ACC112 (cell line): ENCODE data around the gene MACO1.
A peak's percentile ranks its signal among the peaks of the same experiment; 100 is the strongest.

Experiments used
- H2AFZ ChIP-seq: fragments of 200-600 bp; sonication (generic); one replicate; pipeline ENCODE4 v1.6.0; 2017; ENCODE audit warnings: antibody characterized with exemption, low read length; ENCODE audit not compliant: unreplicated experiment
- H3K27ac ChIP-seq: fragments of 200-600 bp; sonication (generic); 2 replicates; pipeline ENCODE4 v1.5.1; 2014; ENCODE audit warnings: low read depth, mild to moderate bottlenecking, antibody characterized with exemption, low read length, moderate library complexity
- H3K27me3 ChIP-seq: fragments of 200-600 bp; sonication (generic); 2 replicates; pipeline ENCODE4 v1.6.1; 2014; ENCODE audit warnings: mild to moderate bottlenecking, antibody characterized with exemption, low read length, moderate library complexity, mixed read lengths; ENCODE audit not compliant: insufficient read depth
- H3K36me3 ChIP-seq: fragments of 200-600 bp; sonication (generic); 2 replicates; pipeline ENCODE4 v1.6.1; 2016; ENCODE audit warnings: mild to moderate bottlenecking, antibody characterized with exemption, low read length, moderate library complexity, mixed read lengths; ENCODE audit not compliant: insufficient read depth
- H3K4me1 ChIP-seq: fragments of 200-600 bp; sonication (generic); one replicate; pipeline ENCODE4 v1.6.1; 2016; ENCODE audit warnings: low read length, mixed read lengths; ENCODE audit not compliant: insufficient read depth, unreplicated experiment, control insufficient read depth
- H3K4me3 ChIP-seq: fragments of 200-600 bp; sonication (generic); 2 replicates; pipeline ENCODE4 v1.5.1; 2014; ENCODE audit warnings: mild to moderate bottlenecking, low read depth, low read length
- H3K79me2 ChIP-seq: fragments of 200-600 bp; sonication (generic); one replicate; pipeline ENCODE4 v1.6.0; 2016; ENCODE audit warnings: low read length; ENCODE audit not compliant: control insufficient read depth, unreplicated experiment, insufficient read depth

Gene MACO1

DNA sequence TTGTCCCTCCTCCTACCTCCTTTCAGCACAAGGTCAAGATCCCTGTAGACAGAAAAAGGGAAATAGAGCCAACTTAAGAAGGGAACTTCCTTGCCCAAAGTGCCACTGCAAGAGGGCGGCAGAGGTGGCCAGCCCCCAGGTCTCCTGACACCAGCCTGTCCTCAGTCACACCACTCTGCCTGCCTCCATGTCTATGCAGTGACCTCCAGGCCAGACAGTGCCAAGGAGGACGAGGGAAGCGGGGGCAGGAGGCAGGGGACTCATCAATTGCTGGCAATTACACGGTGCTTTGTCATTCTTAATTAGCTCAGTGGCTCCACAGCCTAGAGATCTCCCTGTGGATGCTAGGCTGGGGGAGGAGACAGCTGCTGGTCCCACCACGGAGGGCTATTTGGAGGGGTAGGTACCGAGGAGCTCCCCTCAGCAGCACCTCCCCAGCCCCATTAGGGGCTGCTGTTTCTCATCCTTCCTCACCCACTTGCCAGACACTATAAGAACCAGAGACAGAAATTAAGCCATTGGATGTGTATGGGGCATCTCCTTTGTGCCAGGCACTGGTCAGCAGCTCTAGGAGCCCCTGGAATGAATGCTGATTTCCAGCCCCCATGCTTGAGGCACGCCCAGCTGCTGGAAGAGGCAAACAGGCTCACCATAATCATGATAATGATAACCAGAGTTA is 106.6 kb downstream of the MACO1 start:
- no peaks in the 10 kb centered on the region for H3K27me3 ChIP-seq
- no peaks in the 10 kb centered on the region for H3K79me2 ChIP-seq
- H3K4me1 ChIP-seq, result no peaks in the 10 kb centered on the region
- no peak overlapping the region for H3K27ac ChIP-seq
- no peaks in the 10 kb centered on the region for H3K36me3 ChIP-seq
- no peak overlapping the region for H2AFZ ChIP-seq
- no peak overlapping the region for H3K4me3 ChIP-seq

DNA sequence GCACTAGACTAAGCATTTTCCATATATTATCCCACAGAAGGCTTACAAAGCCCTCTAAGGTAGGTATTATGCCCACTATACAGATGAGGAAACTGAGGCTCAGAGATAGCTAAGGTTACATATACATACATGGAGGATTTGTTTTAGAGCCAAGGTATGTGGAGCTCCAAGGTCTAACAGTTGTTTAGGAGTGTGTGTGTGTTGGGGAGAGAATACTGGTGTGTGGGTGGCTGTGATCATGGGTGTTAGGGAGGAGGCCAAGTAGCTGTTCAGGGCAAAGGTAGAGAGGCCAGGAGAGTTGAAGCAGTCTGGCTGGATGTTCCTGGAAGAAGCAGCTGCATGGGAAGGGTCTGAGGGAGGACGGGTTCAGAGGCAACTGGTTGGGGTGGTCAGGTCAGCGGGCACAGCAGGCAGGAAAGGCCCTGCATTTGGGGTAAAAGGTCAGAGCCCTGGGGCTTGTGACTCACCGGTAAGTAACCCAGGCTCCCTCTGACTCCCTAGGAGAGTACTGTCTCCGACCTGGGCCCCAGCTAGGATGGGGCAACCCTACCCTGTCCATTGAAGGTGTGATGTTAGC is 107.6 kb downstream of the MACO1 start:
- H3K36me3 ChIP-seq, result no peaks in the 10 kb centered on the region
- H3K27me3 ChIP-seq, result no peaks in the 10 kb centered on the region
- H3K27ac ChIP-seq, result no peak overlapping the region
- H3K4me1 ChIP-seq, result no peaks in the 10 kb centered on the region
- no peak overlapping the region for H3K4me3 ChIP-seq
- no peaks in the 10 kb centered on the region for H3K79me2 ChIP-seq
- no peak overlapping the region for H2AFZ ChIP-seq

DNA sequence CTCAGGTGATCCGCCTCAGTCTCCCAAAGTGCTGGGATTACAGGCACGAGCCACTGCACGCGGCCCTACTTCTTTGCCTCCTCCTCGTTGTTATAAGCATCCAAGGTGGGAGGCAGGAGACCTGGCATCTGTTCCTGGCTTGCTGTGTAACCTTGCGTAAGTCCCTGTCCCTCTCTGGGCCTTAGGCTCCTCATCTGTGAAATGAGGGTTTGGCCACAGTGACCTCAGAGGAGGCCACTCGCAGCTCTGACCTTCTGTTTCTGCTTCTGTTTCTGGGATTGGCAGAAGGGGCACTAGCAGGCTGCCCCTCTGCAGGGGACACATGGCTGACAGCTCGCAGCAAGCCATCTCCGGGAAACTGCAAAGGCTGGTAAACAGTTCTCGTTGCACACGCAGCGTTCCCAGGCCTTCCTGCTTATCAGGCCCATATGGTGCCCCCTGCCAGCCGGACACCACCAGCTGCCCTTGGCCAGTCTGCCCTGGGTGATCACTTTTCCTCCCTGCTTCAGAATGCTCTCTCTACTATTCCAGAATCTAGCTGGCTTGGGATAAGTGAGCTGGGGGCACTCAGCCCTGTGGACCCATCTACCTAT is 110.1 kb downstream of the MACO1 start:
- Histone ChIP-seq H3K4me1 (peaks cover 7% of the 10 kb centered on the region), H3K27ac (no peak overlapping the region), H3K79me2 (no peaks in the 10 kb centered on the region), H3K27me3 (no peaks in the 10 kb centered on the region), H3K36me3 (no peaks in the 10 kb centered on the region), H3K4me3 (no peak overlapping the region), H2AFZ (no peak overlapping the region)

DNA sequence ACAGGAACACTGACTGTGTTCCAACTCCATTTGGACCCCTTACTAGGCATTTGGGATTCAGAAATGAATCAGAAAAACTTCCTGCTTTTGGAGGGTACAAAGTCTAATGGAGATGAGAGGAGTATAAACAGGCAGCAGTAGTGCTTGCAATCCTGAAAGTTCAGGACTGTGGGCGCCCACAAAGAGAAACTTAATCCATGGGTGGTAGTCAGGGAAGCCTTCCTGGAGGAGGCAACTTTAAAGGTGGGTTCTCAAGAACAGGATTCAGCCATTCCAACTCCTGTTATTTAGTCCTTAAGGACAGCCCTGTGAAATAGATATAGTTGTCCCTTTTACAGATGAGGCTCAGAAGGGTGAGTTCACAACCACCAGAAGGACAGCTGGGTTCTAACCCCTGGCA is 110.7 kb downstream of the MACO1 start:
- H3K27me3 ChIP-seq, result no peaks in the 10 kb centered on the region
- peaks cover 7% of the 10 kb centered on the region for H3K4me1 ChIP-seq
- no peak overlapping the region for H2AFZ ChIP-seq
- H3K27ac ChIP-seq, result no peak overlapping the region
- no peaks in the 10 kb centered on the region for H3K36me3 ChIP-seq
- no peak overlapping the region for H3K4me3 ChIP-seq
- H3K79me2 ChIP-seq, result no peaks in the 10 kb centered on the region

DNA sequence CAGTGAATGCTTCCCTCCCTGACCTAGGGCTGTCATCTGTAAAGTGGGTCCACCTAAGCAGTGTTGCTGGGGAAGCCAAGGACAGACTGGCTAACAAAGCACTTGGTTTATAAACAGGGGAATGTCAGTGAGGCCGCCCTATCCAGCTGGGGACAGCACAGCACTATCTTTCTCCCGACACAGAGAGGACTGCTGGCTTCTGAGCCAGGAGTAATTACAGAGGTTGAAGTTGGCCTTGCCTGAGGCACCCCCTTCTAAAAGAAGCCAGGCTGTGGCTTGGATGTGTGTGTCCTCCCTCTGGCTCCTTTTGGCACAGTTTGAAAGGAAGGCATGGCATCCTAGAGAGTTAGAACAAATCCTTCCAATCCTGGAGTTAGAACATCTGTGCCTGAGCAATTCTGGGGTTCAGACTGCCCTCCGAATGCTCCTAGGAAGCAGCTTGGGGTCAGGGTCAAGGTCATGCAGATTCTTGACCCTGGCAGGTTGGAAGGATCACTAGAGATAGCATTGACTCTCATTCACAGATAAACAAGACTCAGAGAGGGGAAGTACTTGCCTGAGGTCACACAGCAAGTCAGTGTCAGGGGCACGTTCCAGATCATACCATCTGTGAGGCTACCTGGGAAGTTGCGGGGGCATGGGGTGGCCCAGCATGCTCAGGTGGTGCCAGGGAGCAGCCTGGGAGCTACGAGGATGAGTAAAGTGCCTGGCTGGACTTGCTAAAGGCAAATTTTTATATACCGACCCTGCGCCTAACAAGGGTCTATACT is 111.4 kb downstream of the MACO1 start:
- Histone ChIP-seq H3K4me1 (peaks cover 7% of the 10 kb centered on the region), H2AFZ (no peak overlapping the region), H3K4me3 (no peak overlapping the region), H3K27me3 (no peaks in the 10 kb centered on the region), H3K27ac (no peak overlapping the region), H3K36me3 (no peaks in the 10 kb centered on the region), H3K79me2 (no peaks in the 10 kb centered on the region)

DNA sequence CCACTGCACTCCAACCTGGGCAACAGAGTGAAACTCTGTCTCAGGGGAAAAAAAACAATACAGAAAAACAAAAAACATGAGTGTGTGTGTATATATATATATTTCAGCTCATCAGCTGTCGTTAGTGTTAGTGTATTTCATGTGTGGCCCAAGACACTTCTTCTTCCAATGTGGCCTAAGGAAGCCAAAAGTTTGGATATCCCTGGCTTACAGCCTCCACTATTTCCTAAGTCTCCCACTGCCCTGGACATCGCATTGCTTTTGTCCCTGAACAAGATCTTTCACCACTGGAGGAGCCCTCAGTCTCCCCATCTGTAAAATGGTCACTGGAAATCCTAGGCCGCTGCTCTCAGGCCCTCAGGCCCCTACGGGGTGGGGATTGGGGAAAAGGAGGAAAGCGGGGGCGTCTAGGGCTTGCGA is 112.3 kb downstream of the MACO1 start:
- H3K4me1 ChIP-seq, result peaks cover 7% of the 10 kb centered on the region
- no peaks in the 10 kb centered on the region for H3K79me2 ChIP-seq
- H3K27me3 ChIP-seq, result no peaks in the 10 kb centered on the region
- H2AFZ ChIP-seq, result no peak overlapping the region
- no peak overlapping the region for H3K27ac ChIP-seq
- H3K4me3 ChIP-seq, result peak overlapping the region; percentile 85
- H3K36me3 ChIP-seq, result no peaks in the 10 kb centered on the region

DNA sequence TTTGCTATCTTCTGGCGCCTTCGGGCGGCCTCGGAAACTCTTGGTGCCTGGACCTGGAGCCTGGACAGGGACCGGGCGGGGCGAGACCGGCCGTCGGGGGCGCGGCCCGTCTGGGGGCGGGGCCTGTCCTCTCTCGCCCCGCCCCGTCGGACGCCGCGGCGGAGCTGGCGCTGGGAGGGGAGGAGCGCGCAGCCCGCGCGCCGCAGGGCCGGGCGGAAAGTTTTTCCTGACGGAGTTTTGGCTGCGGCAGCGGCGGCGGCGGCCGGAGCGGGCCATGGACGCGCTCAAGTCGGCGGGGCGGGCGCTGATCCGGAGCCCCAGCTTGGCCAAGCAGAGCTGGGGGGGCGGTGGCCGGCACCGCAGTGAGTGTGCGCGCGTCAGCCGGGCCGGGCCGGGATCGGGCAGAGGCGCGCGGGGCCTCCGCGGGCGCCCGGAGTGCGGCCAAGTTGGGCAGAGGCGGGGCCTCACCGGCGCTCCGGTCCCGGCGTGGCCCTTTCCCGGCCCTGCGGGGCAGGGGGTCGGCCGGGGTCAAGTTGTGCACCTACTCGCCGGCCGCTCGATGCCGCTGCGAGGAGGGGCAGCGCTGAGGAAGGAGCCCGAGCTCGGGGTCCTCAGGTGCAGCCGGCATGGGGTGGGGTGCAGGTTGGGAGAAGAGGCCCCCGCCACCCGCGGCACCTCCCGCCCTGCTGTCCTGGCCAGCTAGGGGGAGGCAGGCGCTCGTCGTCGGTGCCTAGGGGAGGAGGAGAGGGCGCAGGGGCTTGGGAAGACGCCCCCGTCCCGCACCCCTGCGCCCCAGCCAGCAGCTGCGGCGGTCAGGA is 112.9 kb downstream of the MACO1 start, which contains the start of gene LDLRAP1:
LDLRAP1 (plus strand) TSS at position 182 of the 818 bp plus-strand sequence; CDS start at position 275, 93 bp downstream.
- Histone ChIP-seq H3K27ac (no peak within 1 kb of the TSS), H3K36me3 (no peaks in the 10 kb centered on the region), H2AFZ (peak within 1 kb of the TSS; percentile 77), H3K4me1 (peaks cover 7% of the 10 kb centered on the region), H3K79me2 (no peaks in the 10 kb centered on the region), H3K4me3 (peak within 1 kb of the TSS; percentile 85), H3K27me3 (no peaks in the 10 kb centered on the region)

DNA sequence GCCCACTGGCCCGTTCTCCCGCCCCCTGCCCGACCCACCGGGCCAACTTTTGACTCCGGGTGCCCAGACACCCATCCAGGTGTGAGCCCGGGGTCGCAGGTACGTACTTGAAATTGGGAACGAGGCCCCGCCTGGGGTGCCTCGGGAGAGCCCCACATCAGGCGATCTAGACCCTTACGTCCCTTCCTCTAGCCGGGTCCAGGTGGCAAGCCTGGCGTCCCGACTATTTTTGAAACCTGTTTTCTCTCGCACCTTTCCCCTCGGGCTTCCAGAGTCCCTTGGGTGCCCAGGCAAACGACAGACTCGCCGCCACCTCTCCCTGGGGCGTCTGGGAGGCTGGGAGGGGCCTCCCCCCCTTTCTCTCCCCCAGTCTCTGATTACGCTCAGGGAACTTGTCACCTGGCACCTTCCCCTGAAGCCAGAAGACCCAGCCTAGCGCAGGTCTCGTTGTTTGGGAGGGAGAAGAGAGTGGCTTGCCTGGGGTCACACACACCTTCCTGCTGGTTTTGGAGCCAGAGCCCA is 113.6 kb downstream of the MACO1 start:
- no peaks in the 10 kb centered on the region for H3K79me2 ChIP-seq
- peak overlapping the region; percentile 77 for H2AFZ ChIP-seq
- H3K4me1 ChIP-seq, result peaks cover 11% of the 10 kb centered on the region
- H3K27me3 ChIP-seq, result no peaks in the 10 kb centered on the region
- H3K36me3 ChIP-seq, result no peaks in the 10 kb centered on the region
- H3K27ac ChIP-seq, result no peak overlapping the region
- peak overlapping the region; percentile 85 for H3K4me3 ChIP-seq

DNA sequence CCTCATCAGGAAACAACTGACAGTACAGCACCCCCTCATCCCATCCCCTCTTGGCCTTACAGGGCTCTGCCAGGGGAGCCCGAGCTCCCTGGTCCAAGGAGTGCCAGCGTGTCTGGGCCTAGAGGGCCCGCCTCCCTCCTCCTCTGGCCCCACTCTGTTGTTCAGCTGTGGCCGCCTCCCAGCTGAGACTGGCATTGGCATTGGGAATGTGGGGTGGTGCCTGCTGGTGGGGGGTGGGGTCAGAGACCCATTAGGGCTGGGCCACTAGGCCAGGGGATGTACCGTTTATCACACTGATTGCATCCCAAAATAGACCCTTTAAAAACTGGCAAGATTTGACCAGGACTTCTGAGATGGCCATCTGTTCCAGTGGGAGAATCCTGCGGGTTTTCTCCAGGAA is 114.1 kb downstream of the MACO1 start:
- no peak overlapping the region for H3K27ac ChIP-seq
- peak overlapping the region; percentile 77 for H2AFZ ChIP-seq
- H3K4me1 ChIP-seq, result peaks cover 16% of the 10 kb centered on the region
- H3K27me3 ChIP-seq, result no peaks in the 10 kb centered on the region
- H3K36me3 ChIP-seq, result no peaks in the 10 kb centered on the region
- peak overlapping the region; percentile 85 for H3K4me3 ChIP-seq
- no peaks in the 10 kb centered on the region for H3K79me2 ChIP-seq

DNA sequence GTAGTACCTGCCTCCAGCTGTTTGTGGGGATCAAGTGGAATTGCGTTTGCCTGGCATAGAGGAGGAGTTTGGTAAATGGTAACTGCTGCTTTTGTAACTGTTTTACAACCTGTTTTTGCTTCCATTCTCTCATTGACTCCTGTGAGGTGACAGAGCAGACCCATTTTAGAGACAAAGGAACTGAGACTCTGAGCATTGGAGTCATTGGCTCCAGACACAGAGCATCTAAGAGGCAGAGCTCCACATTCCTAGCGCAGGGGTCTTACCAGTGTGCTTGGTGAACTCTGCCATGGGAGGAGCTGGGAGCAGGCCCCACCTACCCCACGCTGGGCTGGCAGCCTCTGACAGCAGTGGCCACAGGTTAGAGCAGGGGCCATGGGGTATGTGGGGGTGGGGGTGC is 115.1 kb downstream of the MACO1 start:
- Histone ChIP-seq H3K79me2 (no peaks in the 10 kb centered on the region), H3K4me3 (no peak overlapping the region), H3K27me3 (no peaks in the 10 kb centered on the region), H2AFZ (no peak overlapping the region), H3K27ac (no peak overlapping the region), H3K36me3 (no peaks in the 10 kb centered on the region), H3K4me1 (peaks cover 25% of the 10 kb centered on the region)
